RWPE2 (cell line): ENCODE results near the gene AURKB.

Experiments used
- ATAC-seq: fragments of 200-7000 bp; cut with Tn5 transposase; 3 replicates; pipeline ENCODE4 v1.9.1; 2021; ENCODE audit warnings: low read depth
- DNase-seq: peaks from one replicate; pipeline ENCODE4 v3.0.0-alpha.2; 2020; ENCODE audit warnings: low spot score
- H3K27ac ChIP-seq: fragments of 450-650 bp; 2 replicates; pipeline ENCODE4 v1.5.1; 2017; ENCODE audit warnings: mild to moderate bottlenecking; ENCODE audit not compliant: poor library complexity, severe bottlenecking
- H3K27me3 ChIP-seq: fragments of 250-450 bp; sonication (Bioruptor Pico); 2 replicates; pipeline ENCODE4 v1.5.1; 2021; ENCODE audit warnings: mild to moderate bottlenecking, moderate library complexity; ENCODE audit not compliant: insufficient read depth, poor library complexity, severe bottlenecking
- H3K36me3 ChIP-seq: fragments of 250-450 bp; sonication (Bioruptor Pico); 2 replicates; pipeline ENCODE4 v1.5.1; 2020; ENCODE audit warnings: low read depth, mild to moderate bottlenecking, moderate library complexity
- H3K4me1 ChIP-seq: fragments of 250-450 bp; sonication (Bioruptor Pico); 2 replicates; pipeline ENCODE4 v1.5.1; 2021; ENCODE audit warnings: mild to moderate bottlenecking, moderate library complexity; ENCODE audit not compliant: insufficient read depth, poor library complexity, severe bottlenecking
- H3K4me3 ChIP-seq: fragments of 250-450 bp; sonication (Bioruptor Pico); 2 replicates; pipeline ENCODE4 v1.5.1; 2021; ENCODE audit warnings: mild to moderate bottlenecking, moderate library complexity; ENCODE audit not compliant: severe bottlenecking
- H3K9me3 ChIP-seq: fragments of 250-450 bp; sonication (Bioruptor Pico); 2 replicates; pipeline ENCODE4 v1.5.1; 2021; ENCODE audit warnings: mild to moderate bottlenecking, moderate library complexity; ENCODE audit not compliant: severe bottlenecking
- TF ChIP-seq, protein P1 (sequence below): fragments of 450-650 bp; IDR thresholded peaks from one replicate; pipeline ENCODE4 v1.5.1; 2017; ENCODE audit warnings: mild to moderate bottlenecking, moderate library complexity; ENCODE audit not compliant: poor library complexity, severe bottlenecking

AURKB gene

DNA sequence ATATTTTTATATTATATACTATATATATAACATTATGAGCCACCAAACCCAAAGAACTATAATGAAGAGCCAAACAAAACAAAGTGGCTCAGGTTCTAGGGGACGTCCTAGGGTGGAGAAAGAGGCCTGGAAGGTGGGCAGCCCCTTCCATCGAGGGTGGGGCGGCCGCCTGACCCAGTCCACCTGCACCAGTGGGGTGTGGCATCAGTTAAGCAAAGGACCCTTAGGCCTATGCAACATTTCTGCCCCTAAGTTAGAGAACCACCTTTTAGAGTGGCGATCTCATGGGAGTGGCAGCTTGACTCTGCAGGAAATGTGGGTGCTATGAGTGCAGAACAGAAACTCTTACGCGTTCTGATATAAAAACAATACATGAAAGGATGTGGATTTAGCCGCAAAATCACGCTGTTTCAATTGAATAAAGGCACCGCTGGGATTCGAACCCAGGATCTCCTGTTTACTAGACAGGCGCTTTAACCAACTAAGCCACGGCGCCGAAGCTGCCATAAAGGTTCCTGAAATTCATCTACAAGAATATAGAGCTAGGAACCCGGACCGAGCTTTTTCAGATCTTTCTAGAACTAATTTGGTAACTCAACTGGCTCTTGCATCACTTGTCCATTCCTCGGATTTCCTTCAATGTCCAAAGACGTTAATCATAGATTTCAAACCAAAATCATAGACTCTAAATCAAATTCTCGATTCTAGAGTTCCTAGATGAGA, 15.6 kb upstream of the AURKB start:
- peak overlapping the region; percentile 34 for H3K27ac ChIP-seq
- no peaks in the 10 kb centered on the region for H3K9me3 ChIP-seq
- no peak for ATAC-seq
- peak overlapping the region; percentile 26 for H3K4me3 ChIP-seq
- TF ChIP-seq, protein P1, sequence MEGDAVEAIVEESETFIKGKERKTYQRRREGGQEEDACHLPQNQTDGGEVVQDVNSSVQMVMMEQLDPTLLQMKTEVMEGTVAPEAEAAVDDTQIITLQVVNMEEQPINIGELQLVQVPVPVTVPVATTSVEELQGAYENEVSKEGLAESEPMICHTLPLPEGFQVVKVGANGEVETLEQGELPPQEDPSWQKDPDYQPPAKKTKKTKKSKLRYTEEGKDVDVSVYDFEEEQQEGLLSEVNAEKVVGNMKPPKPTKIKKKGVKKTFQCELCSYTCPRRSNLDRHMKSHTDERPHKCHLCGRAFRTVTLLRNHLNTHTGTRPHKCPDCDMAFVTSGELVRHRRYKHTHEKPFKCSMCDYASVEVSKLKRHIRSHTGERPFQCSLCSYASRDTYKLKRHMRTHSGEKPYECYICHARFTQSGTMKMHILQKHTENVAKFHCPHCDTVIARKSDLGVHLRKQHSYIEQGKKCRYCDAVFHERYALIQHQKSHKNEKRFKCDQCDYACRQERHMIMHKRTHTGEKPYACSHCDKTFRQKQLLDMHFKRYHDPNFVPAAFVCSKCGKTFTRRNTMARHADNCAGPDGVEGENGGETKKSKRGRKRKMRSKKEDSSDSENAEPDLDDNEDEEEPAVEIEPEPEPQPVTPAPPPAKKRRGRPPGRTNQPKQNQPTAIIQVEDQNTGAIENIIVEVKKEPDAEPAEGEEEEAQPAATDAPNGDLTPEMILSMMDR, result no peak
- peaks cover 5% of the 10 kb centered on the region for H3K4me1 ChIP-seq
- H3K36me3 ChIP-seq, result peaks cover 35% of the 10 kb centered on the region
- H3K27me3 ChIP-seq, result no peaks in the 10 kb centered on the region
- DNase-seq, result no peak

DNA sequence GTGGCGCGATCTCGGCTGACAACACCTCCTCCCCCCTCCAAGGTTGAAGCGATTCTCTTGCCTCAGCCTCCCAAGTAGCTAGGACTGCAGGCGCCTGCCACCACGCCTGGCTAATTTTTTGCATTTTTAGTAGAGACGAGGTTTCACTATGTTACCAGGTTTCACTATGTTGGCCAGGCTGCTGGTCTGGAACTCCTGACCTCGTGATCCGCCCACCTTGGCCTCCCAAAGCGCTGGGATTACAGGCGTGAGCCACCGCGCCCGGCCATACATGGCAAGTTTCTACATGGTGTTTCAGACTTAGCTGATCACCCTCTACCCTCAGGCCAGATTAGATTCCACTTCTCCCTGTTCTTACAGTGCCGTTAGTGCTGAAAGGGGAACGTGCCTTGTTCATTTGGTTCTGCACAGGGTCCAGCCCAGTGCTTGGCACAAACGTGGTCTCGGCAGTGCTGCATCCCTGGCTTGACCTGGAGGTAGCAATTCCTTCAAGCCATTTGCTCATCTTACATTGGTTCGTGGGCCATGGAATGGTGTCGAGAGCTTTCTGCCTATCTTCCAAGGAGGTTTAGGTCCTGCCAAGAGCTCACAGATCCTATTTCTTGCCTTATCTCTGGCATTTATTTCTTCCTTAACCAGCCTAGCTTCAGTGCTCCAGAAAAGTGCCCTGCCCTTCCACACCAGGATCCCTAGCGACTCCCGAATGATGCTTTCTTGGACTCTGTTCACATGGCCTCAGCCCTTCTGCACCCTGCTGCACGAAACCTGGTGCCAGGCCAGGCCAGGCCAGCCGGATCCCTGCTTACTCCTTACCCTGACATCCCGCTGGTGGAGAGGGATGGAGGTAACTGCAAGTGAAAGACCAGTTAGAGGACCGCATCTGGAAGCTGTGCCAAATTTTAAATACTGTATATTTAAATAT, 14.8 kb upstream of the AURKB start:
- H3K27ac ChIP-seq, result no peak overlapping the region
- no peak for DNase-seq
- peaks cover 27% of the 10 kb centered on the region for H3K36me3 ChIP-seq
- no peaks in the 10 kb centered on the region for H3K9me3 ChIP-seq
- ATAC-seq, result no peak
- H3K4me1 ChIP-seq, result peaks cover 5% of the 10 kb centered on the region
- H3K4me3 ChIP-seq, result no peak overlapping the region
- H3K27me3 ChIP-seq, result no peaks in the 10 kb centered on the region
- TF ChIP-seq, protein P1, result no peak

DNA sequence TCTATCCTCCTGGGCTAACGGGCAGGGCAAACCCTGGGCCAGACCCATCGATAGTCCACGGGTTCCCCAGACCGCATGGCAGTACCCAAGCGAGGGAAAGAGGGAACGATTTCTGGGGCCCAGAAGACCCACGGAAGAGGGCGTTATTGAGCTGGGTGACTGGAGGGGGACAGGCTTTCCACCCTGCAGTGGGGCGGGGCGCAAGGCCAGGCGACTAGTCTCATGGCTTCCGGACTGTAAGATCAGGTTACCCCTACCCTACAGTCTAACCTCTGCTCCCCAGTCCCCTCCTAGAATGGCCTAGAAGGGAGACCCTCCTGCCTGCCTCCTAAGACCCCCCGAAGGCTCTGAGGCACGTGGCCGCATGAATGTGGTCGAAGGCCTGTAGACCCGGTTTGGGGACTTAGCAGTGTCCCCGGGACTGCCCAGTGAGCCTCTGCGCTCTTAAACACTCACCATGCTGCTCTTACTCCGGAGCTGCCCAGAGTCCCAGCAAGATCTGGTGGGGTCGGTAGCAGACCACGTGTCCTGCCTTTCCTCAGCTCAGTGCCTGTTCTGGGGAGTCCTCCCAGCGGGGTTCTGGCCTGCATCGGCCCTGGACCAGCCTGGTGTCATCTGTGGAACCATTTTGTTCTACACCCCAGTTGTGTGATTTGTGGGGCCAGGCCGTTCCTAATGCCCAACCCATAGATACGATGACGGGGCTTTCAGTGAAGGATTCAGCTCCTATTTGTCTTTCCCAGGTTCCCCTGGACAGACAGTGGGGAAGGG, 13.2 kb upstream of the AURKB start:
- H3K27ac ChIP-seq, result peak overlapping the region; percentile 88
- peaks cover 12% of the 10 kb centered on the region for H3K36me3 ChIP-seq
- DNase-seq (no peak), ATAC-seq (peak; percentile 4; the same call in 2 of the 3 replicates)
- no peaks in the 10 kb centered on the region for H3K9me3 ChIP-seq
- no peaks in the 10 kb centered on the region for H3K27me3 ChIP-seq
- H3K4me1 ChIP-seq, result peaks cover 5% of the 10 kb centered on the region
- TF ChIP-seq, protein P1, result peak; percentile 28
- H3K4me3 ChIP-seq, result peak overlapping the region; percentile 54

DNA sequence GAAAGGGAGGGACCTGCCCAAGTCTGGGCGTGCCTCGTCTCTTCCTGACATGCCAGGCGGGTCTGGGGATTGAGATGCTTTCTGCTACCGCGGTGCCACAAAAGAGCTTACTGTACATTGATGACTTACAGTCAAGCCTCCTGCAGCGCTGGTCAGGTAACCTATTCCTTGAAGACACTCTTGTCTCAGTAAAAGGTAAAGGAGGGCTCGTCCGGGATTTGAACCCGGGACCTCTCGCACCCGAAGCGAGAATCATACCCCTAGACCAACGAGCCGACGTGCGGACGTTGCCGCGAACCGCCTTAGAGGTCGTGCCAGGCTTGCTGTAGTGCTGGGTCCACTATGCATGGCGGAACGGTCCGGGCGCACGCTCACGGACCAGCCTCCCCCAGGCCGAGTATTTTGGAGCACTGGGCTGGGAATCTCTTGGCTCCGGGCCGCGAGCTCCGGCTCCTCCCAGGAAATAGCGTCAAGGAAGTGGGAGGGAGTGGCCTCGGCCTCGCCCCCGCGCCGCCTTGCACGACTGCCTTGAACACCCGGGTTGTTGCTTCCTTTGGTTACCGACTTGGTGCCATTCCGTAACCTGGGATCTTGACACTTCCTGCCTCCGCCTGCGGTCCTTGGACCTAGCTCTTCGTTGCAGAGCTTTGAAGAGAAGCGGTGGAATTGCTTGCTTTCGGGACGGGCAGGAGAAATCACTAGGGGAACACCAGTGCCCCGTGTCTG, 12.4 kb upstream of the AURKB start:
- Histone ChIP-seq H3K27ac (peak overlapping the region; percentile 88), H3K36me3 (peaks cover 6% of the 10 kb centered on the region), H3K9me3 (no peaks in the 10 kb centered on the region), H3K4me3 (peak overlapping the region; percentile 54), H3K27me3 (no peaks in the 10 kb centered on the region), H3K4me1 (peaks cover 5% of the 10 kb centered on the region)
- peak; percentile 47 for ATAC-seq
- TF ChIP-seq, protein P1, result no peak
- DNase-seq, result peak; percentile 93
